H1 (cell line): ENCODE measurements around the gene MYH10. TPM values are rescaled to one million over a fixed set of nuclear protein-coding genes. Genes with fewer than 3 reads are reported as not detected.

Experiments used
- CTCF ChIA-PET: fragments of 300-600 bp; sonication (Branson Sonifier 250); formaldehyde crosslinking; loops from one replicate; lab custom pipeline; 2021; ENCODE audit not compliant: partially characterized antibody; lab: Charles Lee
- POLR2A ChIA-PET: fragments of 300-600 bp; sonication (Branson Sonifier 250); formaldehyde crosslinking; loops from one replicate; lab custom pipeline; 2021; ENCODE audit warnings: inconsistent platforms; ENCODE audit not compliant: partially characterized antibody; lab: Charles Lee
- DNase-seq, 2 experiments: peaks; one replicate each; pipeline versions ENCODE4 v3.0.0 to v3.0.0-alpha.2; 2010 to 2022; ENCODE audit warnings: low spot score in 2 of 2, low read depth in 1 of 2, mixed read lengths in 1 of 2
- FAIRE-seq: peaks from 2 replicates; lab custom pipeline; 2011; peaks lifted over from hg19 to GRCh38; lab: Jason Lieb, UNC
- H2AFZ ChIP-seq: 2 replicates; pipeline ENCODE4 v1.8.1; 2012; ENCODE audit warnings: low read length, inconsistent platforms
- H2AK5ac ChIP-seq: 2 replicates; pipeline ENCODE4 v1.6.1; 2013; ENCODE audit warnings: low read depth, low read length
- H2BK120ac ChIP-seq: replicated peaks from 2 replicates; pipeline ENCODE3; 2013; ENCODE audit warnings: low read depth, low read length, inconsistent platforms
- H2BK12ac ChIP-seq: 2 replicates; pipeline ENCODE4 v1.6.1; 2013; ENCODE audit warnings: low read depth, low read length
- H2BK15ac ChIP-seq: 2 replicates; pipeline ENCODE4 v1.6.1; 2013; ENCODE audit warnings: low read length
- H2BK20ac ChIP-seq: 2 replicates; pipeline ENCODE4 v1.6.1; 2013; ENCODE audit warnings: low read length
- H2BK5ac ChIP-seq: 2 replicates; pipeline ENCODE4 v1.6.1; 2013; ENCODE audit warnings: low read depth, low read length
- H3K14ac ChIP-seq: 2 replicates; pipeline ENCODE4 v1.6.1; 2013; ENCODE audit warnings: inconsistent platforms; ENCODE audit not compliant: insufficient read length
- H3K18ac ChIP-seq: 2 replicates; pipeline ENCODE4 v1.6.1; 2013; ENCODE audit warnings: low read length; ENCODE audit errors: extremely low read depth
- H3K23ac ChIP-seq: 2 replicates; pipeline ENCODE4 v1.6.1; 2013; ENCODE audit warnings: inconsistent platforms; ENCODE audit not compliant: insufficient read length
- H3K23me2 ChIP-seq: 2 replicates; pipeline ENCODE4 v1.6.1; 2013; ENCODE audit warnings: low read depth, low read length
- H3K27ac ChIP-seq: 2 replicates; pipeline ENCODE4 v1.6.1; 2011; ENCODE audit warnings: low read depth, low read length, inconsistent platforms
- H3K27me3 ChIP-seq, 4 experiments: replicated peaks in 1 of 4; 1 replicate in 1 of 4; 2 replicates in 3 of 4; pipeline versions ENCODE4 v1.6.1 to v1.8.1; 2011 to 2013; ENCODE audit warnings: low read length in 3 of 4, mild to moderate bottlenecking in 3 of 4, inconsistent platforms in 2 of 4, mixed read lengths in 2 of 4, moderate library complexity in 1 of 4; ENCODE audit not compliant: control insufficient read depth in 3 of 4, insufficient read depth in 3 of 4; ENCODE audit errors: extremely low read depth in 1 of 4
- H3K36me3 ChIP-seq, 4 experiments: 2 replicates each; pipeline versions ENCODE4 v1.6.1 to v1.8.1; 2011 to 2013; ENCODE audit warnings: mild to moderate bottlenecking in 4 of 4, low read length in 3 of 4, moderate library complexity in 2 of 4, control low read depth in 1 of 4, inconsistent platforms in 1 of 4; ENCODE audit not compliant: insufficient read depth in 4 of 4, control insufficient read depth in 2 of 4
- H3K4ac ChIP-seq: replicated peaks from 2 replicates; pipeline ENCODE3; 2013; ENCODE audit warnings: low read length, low read depth, mixed read lengths, inconsistent platforms; ENCODE audit not compliant: insufficient read length
- H3K4me1 ChIP-seq, 4 experiments: replicated peaks in 1 of 4; 1 replicate in 1 of 4; 2 replicates in 3 of 4; pipeline versions ENCODE4 v1.6.1 to v1.8.1; 2011 to 2013; ENCODE audit warnings: low read length in 3 of 4, inconsistent platforms in 2 of 4, mixed read lengths in 1 of 4; ENCODE audit not compliant: insufficient read depth in 4 of 4, control insufficient read depth in 3 of 4
- H3K4me2 ChIP-seq, 2 experiments: 2 replicates each; pipeline versions ENCODE4 v1.6.1 to v1.8.1; 2011 to 2013; ENCODE audit warnings: low read depth in 2 of 2, low read length in 2 of 2, control low read depth in 1 of 2, inconsistent platforms in 1 of 2, mild to moderate bottlenecking in 1 of 2; ENCODE audit not compliant: insufficient read depth in 1 of 2
- H3K4me3 ChIP-seq, 4 experiments: fragments of 200-600, 300-600 bp in 1 of 4; sonication (generic), shearing (Covaris generic), sonication (Bioruptor Twin) in 1 of 4; 2 replicates each; pipeline versions ENCODE4 v1.5.1 to v1.8.1; 2011 to 2016; ENCODE audit warnings: low read length in 4 of 4, low read depth in 3 of 4, control low read depth in 2 of 4, inconsistent platforms in 2 of 4, mild to moderate bottlenecking in 2 of 4, mixed read lengths in 1 of 4, moderate library complexity in 1 of 4; ENCODE audit not compliant: insufficient read depth in 2 of 4; ENCODE audit errors: extremely low read depth in 1 of 4
- H3K56ac ChIP-seq: replicated peaks from 2 replicates; pipeline ENCODE3; 2013; ENCODE audit warnings: low read depth, mild to moderate bottlenecking, mixed read lengths, low read length, inconsistent platforms; ENCODE audit not compliant: insufficient read length
- H3K79me1 ChIP-seq: 2 replicates; pipeline ENCODE4 v1.6.1; 2013; ENCODE audit warnings: low read depth, low read length, control low read depth
- H3K79me2 ChIP-seq, 2 experiments: 2 replicates each; pipeline versions ENCODE4 v1.6.1 to v1.8.1; 2012 to 2013; ENCODE audit warnings: low read length in 2 of 2, mild to moderate bottlenecking in 2 of 2, inconsistent platforms in 1 of 2; ENCODE audit not compliant: insufficient read depth in 2 of 2, control insufficient read depth in 1 of 2
- H3K9ac ChIP-seq, 4 experiments: replicated peaks in 1 of 4; 1 replicate in 1 of 4; 2 replicates in 3 of 4; pipeline versions ENCODE4 v1.6.1 to v1.8.1; 2011 to 2013; ENCODE audit warnings: low read depth in 3 of 4, low read length in 3 of 4, control low read depth in 2 of 4, mild to moderate bottlenecking in 2 of 4, moderate library complexity in 2 of 4, inconsistent platforms in 1 of 4; ENCODE audit errors: extremely low read depth in 1 of 4
- H3K9me3 ChIP-seq, 2 experiments: 2 replicates each; pipeline versions ENCODE4 v1.6.1 to v1.8.1; 2012 to 2013; ENCODE audit warnings: mild to moderate bottlenecking in 2 of 2, moderate library complexity in 2 of 2, control low read depth in 1 of 2, inconsistent platforms in 1 of 2, low read depth in 1 of 2, low read length in 1 of 2, mixed read lengths in 1 of 2; ENCODE audit not compliant: insufficient read depth in 2 of 2
- H4K20me1 ChIP-seq, 2 experiments: replicated peaks in 1 of 2; 2 replicates each; pipeline versions ENCODE3 to v1.8.1; 2011 to 2013; ENCODE audit warnings: inconsistent platforms in 2 of 2, low read length in 2 of 2, mild to moderate bottlenecking in 1 of 2; ENCODE audit not compliant: insufficient read depth in 2 of 2, control insufficient read depth in 1 of 2
- H4K5ac ChIP-seq: 2 replicates; pipeline ENCODE4 v1.6.1; 2013; ENCODE audit warnings: low read length, low read depth, mixed read lengths, inconsistent platforms; ENCODE audit not compliant: insufficient read length
- H4K8ac ChIP-seq: 2 replicates; pipeline ENCODE4 v1.8.0; 2013; ENCODE audit warnings: mild to moderate bottlenecking, moderate library complexity, low read length, inconsistent platforms; ENCODE audit not compliant: insufficient read depth; ENCODE audit errors: extremely low read depth
- H4K91ac ChIP-seq: replicated peaks from 2 replicates; pipeline ENCODE3; 2013; ENCODE audit warnings: low read length, mixed read lengths, inconsistent platforms; ENCODE audit not compliant: insufficient read length
- BRCA1 ChIP-seq: IDR thresholded peaks from 2 replicates; pipeline ENCODE4 v1.6.1; 2012; ENCODE audit warnings: low read depth, low read length, improper control_type of control experiment
- EZH2 ChIP-seq: fragments of 200-600 bp; sonication (generic); IDR thresholded peaks from 2 replicates; pipeline ENCODE4 v1.7.1; 2012; ENCODE audit warnings: low read depth, mild to moderate bottlenecking, moderate library complexity, low read length, inconsistent platforms; ENCODE audit not compliant: severe bottlenecking
- JUN ChIP-seq: IDR thresholded peaks from 2 replicates; pipeline ENCODE4 v1.6.1; 2011; ENCODE audit warnings: low read depth, mild to moderate bottlenecking, improper control_type of control experiment, low read length
- KDM4A ChIP-seq: IDR thresholded peaks from one replicate; pipeline ENCODE4 v1.7.1; 2012; ENCODE audit warnings: low read depth, mild to moderate bottlenecking, moderate library complexity, low read length, inconsistent platforms; ENCODE audit not compliant: severe bottlenecking
- POLR2AphosphoS5 ChIP-seq: IDR thresholded peaks from 2 replicates; pipeline ENCODE4 v1.6.1; 2011; ENCODE audit warnings: low read depth, low read length
- RBBP5 ChIP-seq: IDR thresholded peaks from 2 replicates; pipeline ENCODE4 v1.7.1; 2012; ENCODE audit warnings: low read depth, mild to moderate bottlenecking, inconsistent platforms, low read length, moderate library complexity, borderline replicate concordance
- RFX5 ChIP-seq: IDR thresholded peaks from 2 replicates; pipeline ENCODE4 v1.6.1; 2011; ENCODE audit warnings: low read depth, low read length, improper control_type of control experiment, borderline replicate concordance
- TAF7 ChIP-seq: optimal IDR thresholded peaks from 2 replicates; pipeline ENCODE3; 2011; ENCODE audit warnings: low read depth, mild to moderate bottlenecking, inconsistent platforms, low read length, moderate library complexity, borderline replicate concordance
- TCF12 ChIP-seq: IDR thresholded peaks from 2 replicates; pipeline ENCODE4 v1.6.1; 2011; ENCODE audit warnings: low read depth, mild to moderate bottlenecking, low read length
- YY1 ChIP-seq: IDR thresholded peaks from 2 replicates; pipeline ENCODE4 v1.6.1; 2011; ENCODE audit warnings: low read depth, mild to moderate bottlenecking, low read length
- WGBS, 2 experiments: shearing (Covaris generic) in 1 of 2; methylation state at CpG; one replicate each; pipeline versions ENCODE4 v1.1.6 to v1.1.7; 2013 to 2015; ENCODE audit warnings: low lambda C conversion rate in 2 of 2, mixed read lengths in 2 of 2, inconsistent platforms in 1 of 2, low coverage in 1 of 2, missing lambda C conversion rate in 1 of 2; ENCODE audit not compliant: insufficient replicate concordance in 2 of 2, insufficient coverage in 1 of 2, insufficient read length in 1 of 2; ENCODE audit errors: extremely low coverage in 1 of 2, missing lambda C conversion rate in 1 of 2; 5-methylcytosine and 5-hydroxymethylcytosine counted together
- polyA plus RNA-seq, 7 experiments: library from polyadenylated mRNA; depleted of rRNA in 3 of 7; stranded (reverse) in 5 of 7; unstranded in 2 of 7; fragments of >200 nt in 5 of 7; fragments of 200-250 nt in 2 of 7; gene quantifications; 1 replicate in 5 of 7; 2 replicates in 1 of 7; 4 replicates in 1 of 7; pipeline versions ENCODE4 v1.2.1 to v1.2.3, GENCODE V29; 2011 to 2013; ENCODE audit warnings: missing spikeins in 2 of 7, mixed read lengths in 2 of 7
- total RNA-seq: library from RNA; stranded (reverse); fragmentation: NEBNext Ultra II Directional; extraction: Animal tissue kit (Norgen Biotek cat#: 25700); gene quantifications from 2 replicates; pipeline ENCODE4 v1.2.1, GENCODE V29; 2021
- TF ChIP-seq, protein P1 (sequence below): IDR thresholded peaks from 2 replicates; pipeline ENCODE4 v1.6.1; 2011; ENCODE audit warnings: low read length, improper control_type of control experiment
- TF ChIP-seq, protein P2 (sequence below): IDR thresholded peaks from 2 replicates; pipeline ENCODE4 v1.6.1; 2011; ENCODE audit warnings: low read depth, mild to moderate bottlenecking, low read length; ENCODE audit not compliant: insufficient read depth

The MYH10 gene
- total and polyA plus RNA-seq, 2 of the 8 experiments (the other 6 are each of a cell fraction or from before 2014, with no cell fraction given), result 64.1 to 289 TPM

DNA sequence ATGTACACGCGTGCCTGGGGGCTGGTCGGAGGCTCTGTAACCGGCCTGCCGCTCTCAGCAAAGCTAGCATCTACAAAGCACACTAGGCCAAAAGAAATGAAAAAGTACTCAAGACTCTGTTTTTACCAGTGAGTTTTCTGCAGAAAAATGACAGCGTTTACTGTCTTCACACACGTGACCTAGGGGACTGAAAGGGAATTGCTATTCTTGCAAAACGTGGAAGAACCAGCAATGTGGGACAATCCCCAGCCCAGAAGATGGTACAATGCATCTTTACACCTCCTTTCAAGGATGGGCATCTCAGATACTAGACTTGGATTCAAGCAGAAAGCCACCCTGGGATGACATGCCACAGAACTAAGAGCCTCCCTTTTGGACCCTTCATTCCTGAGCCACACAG is 153.4 kb downstream of the MYH10 start:
- no peak overlapping the region for H3K18ac ChIP-seq
- DNase-seq (no peak), FAIRE-seq (no peak)
- no peak overlapping the region for H3K9ac ChIP-seq
- no peak overlapping the region for H3K27ac ChIP-seq
- H2BK120ac ChIP-seq, result no peak overlapping the region
- H3K9me3 ChIP-seq, result no peaks in the 10 kb centered on the region
- 97% methylated on average over 8 of the region's 8 CpGs; no CpG with 5 or more reads in 1 of the 2 experiments for WGBS, 2 experiments
- no peak overlapping the region for H3K56ac ChIP-seq
- H2BK20ac ChIP-seq, result no peak overlapping the region
- no peak overlapping the region for H4K91ac ChIP-seq
- H4K20me1 ChIP-seq, result peaks cover 6 to 10% of the 10 kb centered on the region in 2 experiments
- no peak overlapping the region for H3K23ac ChIP-seq
- H2AFZ ChIP-seq, result no peak overlapping the region
- ChIA-PET CTCF (interaction anchor here (1.5 to 2.6 kb wide), 2 partner anchors 11 to 309 kb away, joined by 5 to 9 read pairs; no protein-coding TSS in a partner anchor), POLR2A (interaction anchor here (1.6 kb wide), 1 partner anchor 12 kb away, joined by 3 read pairs; no protein-coding TSS in a partner anchor)
- no peak overlapping the region for H3K4me3 ChIP-seq
- H3K27me3 ChIP-seq, result no peaks in the 10 kb centered on the region
- H3K4ac ChIP-seq, result no peak overlapping the region
- H3K4me1 ChIP-seq, result no peaks in the 10 kb centered on the region
- H3K23me2 ChIP-seq, result no peaks in the 10 kb centered on the region
- no peak overlapping the region for H2AK5ac ChIP-seq
- H4K8ac ChIP-seq, result no peak overlapping the region
- no peaks in the 10 kb centered on the region; the same call in 1 of the 2 replicates for H3K79me1 ChIP-seq
- no peak overlapping the region for H2BK15ac ChIP-seq
- H2BK12ac ChIP-seq, result no peak overlapping the region
- H3K4me2 ChIP-seq, result no peak overlapping the region
- H3K14ac ChIP-seq, result no peak overlapping the region
- peaks cover 52 to 85% (median 73%) of the 10 kb centered on the region in 4 experiments for H3K36me3 ChIP-seq
- no peak overlapping the region for H2BK5ac ChIP-seq
- H3K79me2 ChIP-seq, result no peaks in the 10 kb centered on the region
- no peak overlapping the region for H4K5ac ChIP-seq
- TF ChIP-seq YY1, result no peak
- TF ChIP-seq, protein P1, sequence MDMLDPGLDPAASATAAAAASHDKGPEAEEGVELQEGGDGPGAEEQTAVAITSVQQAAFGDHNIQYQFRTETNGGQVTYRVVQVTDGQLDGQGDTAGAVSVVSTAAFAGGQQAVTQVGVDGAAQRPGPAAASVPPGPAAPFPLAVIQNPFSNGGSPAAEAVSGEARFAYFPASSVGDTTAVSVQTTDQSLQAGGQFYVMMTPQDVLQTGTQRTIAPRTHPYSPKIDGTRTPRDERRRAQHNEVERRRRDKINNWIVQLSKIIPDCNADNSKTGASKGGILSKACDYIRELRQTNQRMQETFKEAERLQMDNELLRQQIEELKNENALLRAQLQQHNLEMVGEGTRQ, result no peak
- TF ChIP-seq, protein P2, sequence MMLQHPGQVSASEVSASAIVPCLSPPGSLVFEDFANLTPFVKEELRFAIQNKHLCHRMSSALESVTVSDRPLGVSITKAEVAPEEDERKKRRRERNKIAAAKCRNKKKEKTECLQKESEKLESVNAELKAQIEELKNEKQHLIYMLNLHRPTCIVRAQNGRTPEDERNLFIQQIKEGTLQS, result no peak
- no peak for TF ChIP-seq EZH2
- no peak for TF ChIP-seq POLR2AphosphoS5
- no peak for TF ChIP-seq BRCA1
- no peak for TF ChIP-seq TAF7
- TF ChIP-seq JUN, result no peak
- no peak for TF ChIP-seq TCF12
- TF ChIP-seq RBBP5, result no peak
- no peak for TF ChIP-seq KDM4A
- TF ChIP-seq RFX5, result no peak
